Keratinocyte (primary cell): ENCODE measurements around the gene GPC5. TPM values are rescaled to one million over a fixed set of nuclear protein-coding genes. Genes with fewer than 3 reads are reported as not detected.

ENCODE experiments used
- DNase-seq: peaks from one replicate; pipeline ENCODE4 v3.0.0-alpha.2; 2011; ENCODE audit warnings: low read depth, missing footprints, low spot score
- FAIRE-seq: peaks from 2 replicates; lab custom pipeline; 2011; peaks lifted over from hg19 to GRCh38; lab: Jason Lieb, UNC
- H2AFZ ChIP-seq: 2 replicates; pipeline ENCODE4 v1.6.0; 2012; ENCODE audit warnings: low read length, control low read depth, inconsistent platforms; ENCODE audit not compliant: control insufficient read depth
- H3K27ac ChIP-seq: 2 replicates; pipeline ENCODE4 v1.5.1; 2011; ENCODE audit warnings: low read length; ENCODE audit not compliant: control insufficient read depth, insufficient read depth
- H3K27me3 ChIP-seq: 3 replicates; pipeline ENCODE4 v1.6.0; 2011; ENCODE audit warnings: low read length; ENCODE audit not compliant: control insufficient read depth, insufficient read depth; ENCODE audit errors: extremely low read depth
- H3K36me3 ChIP-seq, 2 experiments: 2 replicates in 1 of 2; 3 replicates in 1 of 2; pipeline ENCODE4 v1.5.1; 2011; ENCODE audit warnings: low read length in 2 of 2, mild to moderate bottlenecking in 1 of 2; ENCODE audit not compliant: control insufficient read depth in 2 of 2, insufficient read depth in 2 of 2; ENCODE audit errors: extremely low read depth in 1 of 2
- H3K4me1 ChIP-seq: 3 replicates; pipeline ENCODE4 v1.5.1; 2011; ENCODE audit warnings: low read length; ENCODE audit not compliant: control insufficient read depth, insufficient read depth; ENCODE audit errors: extremely low read depth
- H3K4me2 ChIP-seq: 3 replicates; pipeline ENCODE4 v1.6.0; 2011; ENCODE audit warnings: low read depth, low read length; ENCODE audit not compliant: control insufficient read depth, insufficient read depth; ENCODE audit errors: extremely low read depth
- H3K4me3 ChIP-seq, 3 experiments: fragments of 200-600 bp in 1 of 3; sonication (generic) in 1 of 3; 2 replicates in 2 of 3; 3 replicates in 1 of 3; pipeline ENCODE4 v1.5.1; 2011 to 2016; ENCODE audit warnings: low read length in 3 of 3, mild to moderate bottlenecking in 3 of 3, control low read depth in 2 of 3, inconsistent platforms in 1 of 3, low read depth in 1 of 3, mixed read lengths in 1 of 3, mixed run types in 1 of 3, moderate library complexity in 1 of 3; ENCODE audit not compliant: control insufficient read depth in 2 of 3, insufficient read depth in 2 of 3; ENCODE audit errors: extremely low read depth in 1 of 3
- H3K79me2 ChIP-seq: 2 replicates; pipeline ENCODE4 v1.6.0; 2012; ENCODE audit warnings: low read length; ENCODE audit not compliant: control insufficient read depth, insufficient read depth
- H3K9ac ChIP-seq: 3 replicates; pipeline ENCODE4 v1.6.0; 2011; ENCODE audit warnings: low read length; ENCODE audit not compliant: control insufficient read depth, insufficient read depth; ENCODE audit errors: extremely low read depth
- H3K9me1 ChIP-seq: 3 replicates; pipeline ENCODE4 v1.6.0; 2011; ENCODE audit warnings: low read length; ENCODE audit not compliant: control insufficient read depth, insufficient read depth; ENCODE audit errors: extremely low read depth
- H3K9me3 ChIP-seq: 2 replicates; pipeline ENCODE4 v1.5.1; 2012; ENCODE audit warnings: low read depth, low read length; ENCODE audit not compliant: control insufficient read depth
- H4K20me1 ChIP-seq: 3 replicates; pipeline ENCODE4 v1.6.0; 2011; ENCODE audit warnings: low read length; ENCODE audit not compliant: control insufficient read depth, insufficient read depth; ENCODE audit errors: extremely low read depth
- EZH2 ChIP-seq: IDR thresholded peaks from one replicate; pipeline ENCODE4 v1.6.1; 2012; ENCODE audit warnings: inconsistent platforms, mild to moderate bottlenecking, low read length, moderate library complexity
- dilution Hi-C: fragments of 300-500 bp; cut with MboI; formaldehyde crosslinking; loops from one replicate; pipeline ENCODE4 v1.7.0; 2020; ENCODE audit warnings: low sequenced_read_pairs; ENCODE audit not compliant: extremely low pct_ligation_motif_present
- polyA plus RNA-seq, 5 experiments: library from polyadenylated mRNA; depleted of rRNA in 3 of 5; stranded (reverse) in 3 of 5; stranded (forward) in 1 of 5; unstranded in 1 of 5; fragments of >200 nt; gene quantifications; 1 replicate in 1 of 5; 2 replicates in 3 of 5; 3 replicates in 1 of 5; pipeline versions ENCODE4 v1.2.1 to v1.2.3, GENCODE V29; 2011 to 2012; ENCODE audit warnings: missing spikeins in 2 of 5, low read depth in 1 of 5, low replicate concordance in 1 of 5
- TF ChIP-seq, protein P1 (sequence below), 3 experiments: IDR thresholded peaks in 1 of 3; conservative IDR thresholded peaks in 1 of 3; optimal IDR thresholded peaks in 1 of 3; 2 replicates in 2 of 3; 3 replicates in 1 of 3; pipeline versions ENCODE3 to v1.5.1; 2011; ENCODE audit warnings: low read length in 3 of 3, mild to moderate bottlenecking in 3 of 3, moderate library complexity in 2 of 3, control low read depth in 1 of 3, inconsistent platforms in 1 of 3; ENCODE audit not compliant: insufficient read depth in 2 of 3; ENCODE audit errors: extremely low read depth in 1 of 3

Gene GPC5
- polyA plus RNA-seq, 1 donor (not counting 4 experiments of a cell fraction or from before 2014, with no cell fraction given) = 0.10 TPM

DNA sequence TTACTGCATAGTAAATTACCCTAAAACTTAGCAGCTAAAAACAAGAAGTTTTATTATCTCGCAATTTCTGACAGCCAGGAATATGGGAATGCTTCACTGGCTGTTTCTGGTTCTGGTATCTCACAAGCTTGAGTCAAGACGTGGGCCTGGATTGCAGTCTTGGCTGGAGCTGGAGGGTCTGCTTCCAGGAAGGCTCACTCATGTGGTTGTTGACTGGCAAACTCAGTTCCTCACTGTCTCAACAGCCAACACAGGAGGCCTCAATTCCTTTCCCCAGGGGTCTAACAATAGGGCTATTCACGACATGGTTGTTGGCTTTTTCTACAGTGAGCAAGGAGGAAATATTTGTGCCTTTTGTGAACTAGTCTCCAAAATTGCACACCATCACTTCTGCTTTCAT is 146.3 kb downstream of the GPC5 start:
- Histone ChIP-seq H3K36me3 (no peaks in the 10 kb centered on the region), H3K4me1 (no peaks in the 10 kb centered on the region), H3K27ac (no peak overlapping the region), H2AFZ (no peak overlapping the region), H3K9ac (no peak overlapping the region), H3K9me3 (no peaks in the 10 kb centered on the region), H3K4me2 (no peak overlapping the region), H4K20me1 (no peaks in the 10 kb centered on the region), H3K4me3 (no peak overlapping the region), H3K9me1 (no peaks in the 10 kb centered on the region), H3K27me3 (no peaks in the 10 kb centered on the region), H3K79me2 (no peaks in the 10 kb centered on the region)
- DNase-seq (no peak), FAIRE-seq (no peak)
- TF ChIP-seq, protein P1, sequence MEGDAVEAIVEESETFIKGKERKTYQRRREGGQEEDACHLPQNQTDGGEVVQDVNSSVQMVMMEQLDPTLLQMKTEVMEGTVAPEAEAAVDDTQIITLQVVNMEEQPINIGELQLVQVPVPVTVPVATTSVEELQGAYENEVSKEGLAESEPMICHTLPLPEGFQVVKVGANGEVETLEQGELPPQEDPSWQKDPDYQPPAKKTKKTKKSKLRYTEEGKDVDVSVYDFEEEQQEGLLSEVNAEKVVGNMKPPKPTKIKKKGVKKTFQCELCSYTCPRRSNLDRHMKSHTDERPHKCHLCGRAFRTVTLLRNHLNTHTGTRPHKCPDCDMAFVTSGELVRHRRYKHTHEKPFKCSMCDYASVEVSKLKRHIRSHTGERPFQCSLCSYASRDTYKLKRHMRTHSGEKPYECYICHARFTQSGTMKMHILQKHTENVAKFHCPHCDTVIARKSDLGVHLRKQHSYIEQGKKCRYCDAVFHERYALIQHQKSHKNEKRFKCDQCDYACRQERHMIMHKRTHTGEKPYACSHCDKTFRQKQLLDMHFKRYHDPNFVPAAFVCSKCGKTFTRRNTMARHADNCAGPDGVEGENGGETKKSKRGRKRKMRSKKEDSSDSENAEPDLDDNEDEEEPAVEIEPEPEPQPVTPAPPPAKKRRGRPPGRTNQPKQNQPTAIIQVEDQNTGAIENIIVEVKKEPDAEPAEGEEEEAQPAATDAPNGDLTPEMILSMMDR (optimal IDR thresholded peaks at IDR 0.05 in 1 of 3, IDR thresholded peaks at IDR 0.05 in 1 of 3, conservative IDR thresholded peaks at IDR 0.05 in 1 of 3; ENCODE audit: extremely low read depth in 1 of 3, insufficient read depth in 2 of 3, low read length in 3 of 3) = no peak
- no peak for TF ChIP-seq EZH2
- dilution Hi-C loops = no loop called here

DNA sequence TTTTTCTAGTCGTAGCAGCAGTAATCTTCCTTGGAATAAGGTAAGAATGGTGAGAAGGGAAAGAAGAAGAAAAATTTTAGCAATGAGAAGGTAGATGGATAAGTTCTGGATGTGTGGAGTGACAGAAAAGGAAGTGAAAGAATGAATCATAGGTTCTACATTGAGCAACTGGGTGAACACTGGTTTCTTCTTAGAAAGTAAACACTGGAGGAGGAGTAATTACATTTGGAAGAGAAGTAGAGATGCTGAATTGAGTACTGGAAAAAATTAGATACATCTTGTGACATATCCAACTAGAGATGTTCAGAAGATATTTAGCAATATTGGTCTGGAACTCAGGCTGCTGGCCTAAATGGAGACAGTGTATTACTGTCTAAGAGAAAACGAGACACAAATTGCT is 148.5 kb downstream of the GPC5 start:
- Histone ChIP-seq H3K9me1 (no peaks in the 10 kb centered on the region), H3K79me2 (no peaks in the 10 kb centered on the region), H3K36me3 (no peaks in the 10 kb centered on the region), H3K27ac (no peak overlapping the region), H3K9ac (no peak overlapping the region), H2AFZ (no peak overlapping the region), H3K4me3 (no peak overlapping the region), H3K27me3 (no peaks in the 10 kb centered on the region), H3K4me2 (no peak overlapping the region), H3K9me3 (no peaks in the 10 kb centered on the region), H3K4me1 (no peaks in the 10 kb centered on the region), H4K20me1 (no peaks in the 10 kb centered on the region)
- DNase-seq = no peak
- dilution Hi-C loops = no loop called here
- TF ChIP-seq, protein P1 (optimal IDR thresholded peaks at IDR 0.05 in 1 of 3, IDR thresholded peaks at IDR 0.05 in 1 of 3, conservative IDR thresholded peaks at IDR 0.05 in 1 of 3; ENCODE audit: extremely low read depth in 1 of 3, insufficient read depth in 2 of 3, low read length in 3 of 3) = no peak
- TF ChIP-seq EZH2 = no peak
- no peak for FAIRE-seq
